ENCODE data around the gene EFNA3.

EFNA3 gene

DNA sequence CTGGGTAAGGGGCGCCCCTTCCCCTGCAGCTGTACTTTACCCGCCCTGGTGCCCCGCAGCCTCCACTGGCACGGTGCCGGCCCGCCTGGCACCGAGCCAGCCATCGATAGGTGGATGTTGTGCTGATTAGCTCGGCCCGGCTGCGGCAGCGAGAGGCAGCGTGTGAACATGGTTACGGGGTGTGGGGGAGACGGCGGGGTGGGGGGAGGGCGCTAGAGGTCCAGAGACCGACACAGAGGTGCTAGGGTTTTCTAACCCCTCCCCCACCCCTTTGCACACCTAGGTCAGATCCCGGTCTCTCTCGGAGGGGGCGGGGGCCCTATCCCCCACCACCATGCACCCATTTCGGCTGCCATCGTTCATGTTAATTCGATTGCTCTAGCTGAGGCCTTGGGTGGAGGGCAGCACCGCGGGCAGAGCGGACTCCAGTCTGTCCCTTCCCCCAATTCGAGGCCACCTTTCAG, 8.4 kb upstream of the EFNA3 start:
- DNase-seq, result no peak

DNA sequence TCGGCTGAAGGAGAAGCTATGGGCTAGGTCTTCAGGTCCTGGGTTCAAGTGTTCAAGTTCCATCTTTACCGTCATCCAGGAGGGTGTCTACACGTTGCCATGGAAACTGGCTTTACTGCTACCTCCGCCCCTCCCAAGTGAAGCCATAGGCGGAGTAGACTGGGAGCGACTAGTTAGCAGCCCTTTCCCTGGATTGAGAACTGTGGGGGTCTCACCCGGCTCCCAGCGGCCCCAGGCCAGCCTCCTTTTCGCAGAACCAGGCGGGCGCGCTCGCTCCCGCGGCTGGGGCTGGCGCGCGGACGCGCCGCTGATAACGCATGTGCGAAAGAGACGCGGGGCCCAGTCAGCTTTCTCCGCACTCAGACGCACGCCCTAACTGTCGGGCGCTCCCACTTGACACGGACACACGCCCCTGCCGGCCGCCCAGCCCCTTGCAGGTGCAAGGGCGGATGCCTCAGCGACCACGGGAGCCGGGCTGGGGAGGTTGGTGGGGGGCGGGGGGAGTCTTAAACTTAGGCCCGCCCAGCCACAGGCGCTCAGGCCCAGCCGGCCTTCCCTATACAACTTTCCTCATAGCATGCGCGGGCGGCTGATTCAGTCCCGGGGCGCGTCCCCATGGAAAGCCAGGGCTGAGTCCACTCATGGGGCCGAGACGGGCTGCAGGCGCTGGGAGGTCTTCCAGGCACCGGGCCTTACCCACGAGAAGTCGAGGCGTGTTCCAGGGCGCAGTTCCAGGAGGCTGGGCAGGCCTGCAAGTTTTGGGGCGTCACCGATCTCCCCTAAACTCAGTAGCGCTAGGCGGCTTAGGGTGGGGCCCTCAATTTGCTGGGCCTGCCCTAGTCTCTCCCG, 7.7 kb upstream of the EFNA3 start:
- peak; percentile 61 for DNase-seq

DNA sequence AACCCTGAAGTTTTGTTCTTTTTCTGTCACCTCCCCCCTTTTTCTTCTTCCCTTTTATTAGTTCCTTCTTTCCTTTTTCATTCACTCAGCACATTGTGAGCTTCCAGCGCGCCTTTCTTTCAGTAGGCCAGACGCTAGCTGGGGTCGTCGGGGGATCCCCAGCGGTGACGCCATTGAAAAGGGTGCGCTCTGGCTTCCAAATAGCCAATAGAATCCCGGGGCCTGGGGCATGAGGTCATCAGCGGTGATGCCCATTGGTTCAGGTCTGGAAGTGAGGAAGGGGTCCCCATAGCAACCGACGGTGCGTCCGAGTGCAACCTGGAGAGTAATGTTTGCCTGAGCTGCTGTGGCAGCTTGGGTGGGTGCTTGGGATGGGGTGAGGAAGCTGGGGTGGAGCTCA, 6.9 kb upstream of the EFNA3 start:
- no peak for DNase-seq

DNA sequence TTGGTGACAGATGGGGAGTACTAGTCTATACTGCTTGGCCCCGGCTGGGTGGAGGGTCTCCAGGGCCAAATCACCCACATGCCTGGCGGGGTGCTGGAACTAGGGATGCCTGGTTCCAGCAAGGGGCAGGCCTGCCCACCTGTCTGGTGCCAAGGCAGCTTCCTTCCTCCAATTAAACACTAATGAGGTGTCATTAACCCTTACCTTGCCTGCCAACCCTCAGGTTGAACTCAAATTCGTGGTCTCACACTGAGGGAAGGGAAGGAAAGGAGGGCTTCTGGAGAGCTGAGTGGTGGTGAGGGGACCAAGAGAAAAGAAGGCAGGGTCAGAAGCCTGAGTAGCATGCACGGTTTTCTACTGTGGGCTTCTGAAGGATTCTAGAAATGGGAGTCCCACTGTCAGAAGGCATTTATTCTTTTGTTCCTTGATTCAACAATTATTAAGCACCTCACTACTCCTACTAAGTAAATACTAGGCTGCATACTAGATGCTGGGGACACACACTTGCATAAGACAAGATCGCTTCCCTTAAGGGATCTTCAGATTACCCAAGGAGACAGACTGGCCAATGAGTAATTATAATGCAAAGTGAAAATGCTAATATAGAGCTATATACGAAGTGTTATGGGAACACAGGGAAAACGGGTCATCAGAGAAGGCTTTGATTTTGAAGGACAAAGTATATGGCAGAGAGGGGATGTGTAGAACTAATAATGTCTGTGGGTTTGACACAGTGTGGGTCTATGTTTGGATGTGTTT, 5.9 kb upstream of the EFNA3 start:
- no peak for DNase-seq

DNA sequence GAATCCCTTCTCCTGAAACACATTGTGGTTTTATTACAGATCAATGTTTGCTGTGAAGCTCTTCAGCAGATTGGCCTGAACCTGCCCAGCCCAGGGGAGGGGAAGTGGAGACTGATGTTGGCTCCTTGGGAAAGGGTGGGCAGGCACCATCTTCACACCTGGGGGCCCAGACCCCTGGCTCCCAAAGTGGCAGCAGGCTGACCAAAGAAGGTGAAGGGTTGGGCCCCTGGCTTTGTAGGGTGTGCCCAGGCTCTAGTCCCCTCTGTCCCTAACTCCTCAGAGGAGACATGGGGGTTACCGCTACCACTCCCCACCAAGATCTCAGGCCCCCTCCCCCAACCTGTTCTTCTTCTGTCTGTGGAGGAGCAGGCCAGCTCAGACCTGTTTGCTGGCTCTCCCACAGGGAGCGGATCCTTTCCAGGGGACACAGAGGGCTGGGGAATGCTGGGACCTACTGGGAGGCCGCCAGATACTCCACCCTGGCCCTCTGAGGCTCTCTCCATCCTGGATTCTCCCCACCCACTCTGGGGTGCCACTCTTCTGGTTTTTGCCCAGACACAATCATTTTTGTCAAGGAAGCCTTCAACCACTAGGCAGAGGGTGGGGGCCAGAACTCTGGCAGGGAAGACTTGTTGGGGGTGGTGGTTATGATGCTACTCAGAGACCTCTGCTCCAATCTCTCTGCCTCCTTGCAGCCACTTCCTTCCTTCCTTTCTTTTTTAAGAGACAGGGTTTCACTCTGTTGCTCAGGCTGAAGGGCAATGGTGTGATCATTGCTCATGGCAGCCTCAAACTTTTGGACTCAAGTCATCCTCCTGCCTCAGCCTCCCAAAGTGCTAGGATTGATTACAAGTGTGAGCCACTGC, 5.0 kb upstream of the EFNA3 start:
- no peak for DNase-seq

DNA sequence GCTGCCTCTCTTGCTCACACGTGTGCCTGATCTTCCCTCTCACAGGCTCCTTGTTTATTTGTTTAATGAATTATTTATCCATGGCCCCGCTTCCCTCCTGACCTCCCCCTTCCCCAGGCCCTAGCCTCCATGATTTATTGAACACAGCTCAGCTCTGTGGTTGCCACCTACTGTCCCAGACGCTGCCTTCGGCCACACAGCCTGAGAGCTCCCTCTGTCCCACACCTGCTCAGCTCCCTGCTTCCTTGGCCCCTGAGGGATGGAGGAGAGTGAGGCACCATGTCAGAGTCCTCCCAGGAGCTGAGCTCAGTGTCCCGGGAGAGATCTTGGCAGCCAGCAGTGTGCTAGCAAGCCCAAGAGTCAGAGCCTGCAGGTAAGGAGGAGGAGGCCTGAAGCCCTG, 3.1 kb upstream of the EFNA3 start:
- no peak for DNase-seq

DNA sequence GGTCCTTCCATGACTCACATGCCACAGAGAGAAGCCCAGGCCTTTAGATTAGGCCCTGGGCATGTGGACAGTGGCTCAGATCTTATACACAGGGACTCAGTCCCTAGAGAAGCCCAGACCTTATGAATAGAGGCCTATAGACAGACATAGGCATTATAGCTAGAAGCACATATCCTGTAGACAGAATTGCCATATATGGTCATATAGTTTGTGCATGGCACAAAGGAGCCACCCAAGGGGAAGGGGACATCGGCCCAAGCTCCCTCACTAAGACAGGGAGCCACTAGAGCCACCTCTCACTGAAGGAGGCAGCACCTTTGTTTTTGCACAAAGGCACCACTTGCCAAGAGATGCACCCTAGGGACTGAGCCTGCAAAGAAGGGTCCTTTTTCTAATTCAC, 2.3 kb upstream of the EFNA3 start:
- DNase-seq, result no peak

DNA sequence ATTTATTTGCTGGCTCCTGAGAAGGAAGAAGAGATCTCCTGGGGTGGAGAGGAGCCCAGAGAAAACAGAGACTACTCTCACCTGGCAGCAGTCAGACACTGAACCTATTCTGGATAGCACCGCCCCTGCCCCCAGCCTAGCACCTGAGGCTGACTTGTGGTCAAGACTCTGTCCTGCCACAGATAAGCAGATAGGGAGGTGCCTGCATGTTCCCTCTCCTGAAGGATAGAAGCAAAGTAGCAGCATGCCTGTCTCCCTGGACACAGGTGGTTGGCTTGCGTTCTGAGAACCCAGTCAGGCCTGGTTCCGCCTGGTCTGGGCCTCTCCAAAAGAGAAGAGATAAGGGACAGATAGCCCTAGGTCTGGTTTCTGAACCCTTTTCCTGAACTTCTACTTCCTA, 1.3 kb upstream of the EFNA3 start:
- DNase-seq, result no peak

DNA sequence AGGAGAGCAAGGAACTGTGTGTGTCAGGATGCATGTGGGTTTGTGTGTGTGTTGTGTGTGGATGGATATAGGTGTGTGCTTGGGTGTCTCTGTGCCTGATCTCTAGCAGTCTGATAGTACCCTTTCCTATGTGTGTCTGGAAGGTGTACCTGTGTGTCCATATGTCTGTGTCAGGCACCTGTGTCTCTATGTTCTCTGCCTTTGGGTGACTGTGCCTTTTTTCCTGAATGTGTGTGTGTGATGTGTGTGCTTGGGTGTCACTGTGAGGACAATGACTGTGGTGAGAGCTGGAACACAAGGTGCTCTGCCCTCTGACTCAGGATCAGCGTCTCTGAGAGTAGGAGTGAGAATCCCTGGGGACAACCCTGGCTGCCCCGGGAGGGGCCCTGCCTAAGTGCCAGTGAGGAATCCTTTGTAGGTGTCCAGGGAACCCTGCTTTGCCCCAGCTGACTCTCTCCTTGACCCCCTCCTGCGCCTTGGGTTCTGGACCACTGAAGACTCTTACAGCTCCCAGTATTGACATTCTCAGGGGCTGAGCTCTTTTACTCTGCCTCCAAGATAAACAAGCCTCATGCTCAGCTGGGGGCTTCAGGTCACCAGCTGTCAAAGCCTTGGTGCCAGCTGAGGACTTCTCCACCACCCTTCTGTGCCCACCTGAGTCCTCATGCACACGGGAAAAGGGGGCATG, 735 bp upstream of the EFNA3 start:
- DNase-seq, result no peak

DNA sequence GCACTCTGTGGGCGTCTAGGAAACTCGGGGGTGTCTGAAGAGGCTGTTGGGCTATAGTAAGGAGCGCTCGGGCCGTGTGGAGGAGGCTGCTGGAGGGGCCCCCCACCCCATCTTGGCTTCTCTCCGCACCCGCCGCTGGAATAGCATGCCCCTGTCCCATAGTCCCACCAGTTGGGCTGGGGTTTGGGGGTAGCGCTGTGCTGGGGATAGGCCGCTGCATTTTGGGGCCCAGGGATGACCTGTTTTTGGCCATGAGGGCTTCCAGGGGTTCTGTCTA, 511 bp downstream of the EFNA3 start:
- DNase-seq, result no peak

DNA sequence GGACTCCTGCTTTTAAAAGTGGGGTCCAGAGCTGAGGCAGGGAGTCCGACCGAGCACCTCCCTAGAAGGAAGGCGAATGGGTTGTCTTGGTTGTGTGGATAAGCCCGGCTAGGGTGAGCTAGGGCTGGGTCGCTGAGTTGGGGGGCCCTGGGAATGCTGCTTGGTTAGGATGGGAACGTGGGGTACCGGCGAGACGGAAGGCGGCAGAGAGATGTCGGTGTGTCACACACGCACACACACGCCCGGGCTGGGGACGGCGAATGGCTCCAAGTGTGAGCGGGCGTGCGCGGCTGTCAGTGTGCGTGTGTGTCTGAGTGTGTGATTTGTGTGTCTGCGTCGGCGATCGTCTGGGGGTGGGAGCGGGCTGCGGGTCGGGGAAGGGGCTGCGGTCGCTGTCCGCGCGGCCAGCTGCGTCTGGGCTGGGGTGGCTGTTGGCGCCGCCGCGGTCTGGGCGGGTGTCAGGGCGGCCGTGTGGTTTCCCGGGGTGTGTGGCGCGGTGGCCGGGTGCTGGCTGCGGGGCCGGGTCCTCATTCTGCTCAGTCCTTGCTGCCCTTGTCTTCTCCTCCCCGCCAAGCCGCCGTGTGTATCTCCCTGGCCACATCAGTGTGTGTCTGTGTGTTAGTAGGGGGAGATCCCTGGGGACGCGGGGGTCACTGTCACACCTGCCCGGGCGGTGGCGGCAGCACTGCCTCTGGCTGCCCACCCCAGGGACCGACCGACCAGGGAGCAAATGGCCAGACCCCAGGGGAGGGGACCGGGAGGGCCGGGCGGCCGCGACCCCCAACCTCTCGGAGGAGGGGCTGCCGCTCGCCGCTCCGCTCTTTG, 1.1 kb downstream of the EFNA3 start:
- DNase-seq, result no peak

DNA sequence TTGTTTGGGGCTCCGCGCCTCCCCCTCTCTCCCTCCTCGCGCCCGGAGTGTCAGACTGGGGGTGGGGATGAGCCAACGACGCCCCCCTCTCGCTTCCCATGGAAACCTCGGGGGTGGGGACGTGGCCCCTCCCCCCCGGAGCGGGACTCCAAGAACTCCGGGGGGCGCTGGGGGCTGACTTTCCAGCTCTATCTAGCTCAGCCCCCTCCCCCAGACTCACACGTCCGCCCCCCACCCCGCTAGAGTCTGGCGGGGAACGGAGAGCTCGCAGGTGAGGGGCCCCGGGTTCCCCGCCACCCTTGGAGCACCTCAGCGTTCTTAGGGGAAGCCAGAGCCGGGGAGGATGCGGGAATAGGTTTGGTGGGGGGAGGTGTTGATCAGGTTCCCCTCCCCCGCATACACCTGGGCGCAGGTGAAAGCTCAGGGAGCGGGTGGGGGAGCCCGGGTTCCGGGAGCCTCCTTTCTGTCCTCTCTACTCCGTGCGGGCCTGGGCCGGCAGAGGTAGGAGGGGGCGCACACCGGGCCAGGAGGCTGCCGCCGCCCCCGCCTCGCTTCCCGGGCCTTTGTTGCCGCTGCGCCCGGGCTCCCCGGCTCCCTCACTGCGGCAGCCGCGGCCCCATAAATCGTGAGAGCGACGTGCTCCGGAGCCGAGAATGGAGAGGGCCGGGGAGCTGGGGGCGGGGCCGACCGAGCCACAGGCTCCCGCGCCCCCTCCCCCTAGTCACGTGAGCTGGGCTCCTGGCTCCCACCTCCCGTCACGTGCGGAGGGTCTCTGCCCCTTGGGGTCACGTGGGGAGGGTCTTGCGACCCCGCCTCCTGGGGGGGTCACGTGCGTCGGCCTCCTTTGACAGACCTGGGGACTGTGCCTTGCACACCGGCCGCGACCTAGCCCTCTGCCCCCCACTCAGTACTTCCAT, 1.9 kb downstream of the EFNA3 start:
- peak; percentile 73 for DNase-seq

DNA sequence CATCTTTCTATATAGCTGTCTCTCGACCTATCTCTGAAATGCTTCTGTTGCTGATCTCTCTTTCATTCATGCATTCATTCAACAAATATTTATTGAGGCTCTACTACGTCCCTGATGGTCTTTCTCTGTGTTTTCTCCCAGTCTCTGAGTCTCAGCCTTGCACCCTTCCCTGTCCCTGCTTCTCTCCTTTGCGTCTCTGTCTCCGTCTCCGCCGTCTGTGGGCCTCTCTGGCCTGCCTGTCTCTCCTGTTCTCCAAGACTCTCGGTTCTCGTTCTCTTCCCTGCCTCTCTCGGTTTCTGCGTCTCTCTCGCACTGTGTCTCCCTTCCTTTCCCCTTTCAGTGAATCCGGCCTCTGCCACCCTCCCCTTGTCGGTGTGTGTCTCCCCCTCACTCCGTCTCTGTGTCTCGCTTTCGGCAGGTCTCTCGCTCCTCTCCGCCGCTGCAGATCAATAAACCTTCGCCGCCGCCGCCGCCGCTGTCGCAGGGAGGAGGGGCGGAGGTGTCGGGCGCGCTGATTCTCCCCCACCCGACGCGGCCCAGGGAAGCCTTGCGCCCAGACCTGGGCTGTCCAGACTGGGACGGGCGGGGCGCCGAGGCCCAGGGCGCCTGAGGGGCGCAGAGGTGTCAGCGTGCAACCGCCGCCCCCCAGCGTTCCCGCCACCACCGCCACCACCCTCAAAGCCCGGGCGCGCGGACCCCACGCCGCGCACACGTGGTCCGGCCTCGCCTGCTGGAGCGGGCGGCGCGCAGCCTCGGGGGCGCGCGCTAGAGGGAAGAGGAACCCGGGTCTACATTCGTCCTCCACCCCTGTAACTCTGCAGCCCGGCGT, 3.0 kb downstream of the EFNA3 start:
- no peak for DNase-seq

DNA sequence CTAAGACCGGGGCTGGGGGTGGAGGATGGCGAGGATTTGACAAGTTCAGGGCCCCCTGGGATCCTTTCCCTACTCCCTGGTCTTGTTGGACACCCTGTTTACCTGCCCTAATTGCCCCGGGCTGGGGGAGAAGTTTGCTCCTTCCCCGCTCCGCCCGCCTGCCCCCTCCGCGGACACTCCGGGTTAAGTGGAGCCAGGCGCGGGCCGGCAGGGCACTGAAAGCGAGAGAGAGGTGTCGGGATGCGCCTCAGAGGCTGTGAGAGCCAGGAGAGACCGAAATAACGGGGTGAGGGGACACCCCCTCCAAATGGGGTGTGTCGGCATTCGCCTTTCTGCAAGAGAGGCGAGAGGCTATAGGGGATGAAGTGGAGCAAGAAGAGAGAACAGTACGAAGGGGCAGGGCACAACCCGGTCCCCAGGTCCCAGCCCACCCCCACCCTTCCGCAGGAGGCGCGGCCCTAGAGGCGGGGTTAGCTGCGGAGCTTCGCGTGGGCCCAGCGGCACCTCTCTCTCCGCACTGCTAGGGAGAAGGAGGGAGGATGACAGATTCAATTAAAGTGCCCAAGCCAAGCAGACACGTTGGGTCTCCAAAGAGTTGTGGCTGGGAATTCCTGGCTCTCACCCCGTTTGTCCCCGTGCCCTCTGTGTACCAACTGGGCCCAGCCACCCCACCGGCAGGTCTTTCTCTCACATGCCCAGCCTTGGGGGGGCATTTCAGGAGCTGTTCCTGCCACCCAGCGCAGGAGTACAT, 3.8 kb downstream of the EFNA3 start:
- no peak for DNase-seq

DNA sequence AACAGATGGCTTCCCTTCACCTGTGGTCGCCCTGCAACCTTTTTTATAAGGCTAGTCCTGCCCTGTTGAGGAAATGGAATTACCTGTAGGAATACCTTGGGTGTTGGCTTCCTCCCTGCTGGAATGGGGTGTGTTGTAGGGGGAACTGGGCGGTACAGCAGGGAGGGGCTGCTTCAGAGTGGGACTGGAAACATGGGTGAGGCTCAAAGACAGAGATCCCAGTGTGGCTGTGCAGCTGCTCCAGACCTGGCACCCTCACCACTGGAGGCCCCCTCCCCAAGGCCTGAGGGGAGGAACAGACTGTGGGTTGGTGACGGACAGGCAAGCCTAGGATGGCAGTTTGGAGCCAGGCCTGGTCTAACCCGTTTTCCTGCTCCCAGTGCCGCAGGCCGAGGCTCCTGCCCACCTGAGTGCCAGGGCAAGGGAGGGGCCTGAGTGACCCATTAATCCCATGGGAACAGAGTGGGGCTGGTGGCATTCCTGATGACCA, 4.5 kb downstream of the EFNA3 start:
- DNase-seq, result no peak

DNA sequence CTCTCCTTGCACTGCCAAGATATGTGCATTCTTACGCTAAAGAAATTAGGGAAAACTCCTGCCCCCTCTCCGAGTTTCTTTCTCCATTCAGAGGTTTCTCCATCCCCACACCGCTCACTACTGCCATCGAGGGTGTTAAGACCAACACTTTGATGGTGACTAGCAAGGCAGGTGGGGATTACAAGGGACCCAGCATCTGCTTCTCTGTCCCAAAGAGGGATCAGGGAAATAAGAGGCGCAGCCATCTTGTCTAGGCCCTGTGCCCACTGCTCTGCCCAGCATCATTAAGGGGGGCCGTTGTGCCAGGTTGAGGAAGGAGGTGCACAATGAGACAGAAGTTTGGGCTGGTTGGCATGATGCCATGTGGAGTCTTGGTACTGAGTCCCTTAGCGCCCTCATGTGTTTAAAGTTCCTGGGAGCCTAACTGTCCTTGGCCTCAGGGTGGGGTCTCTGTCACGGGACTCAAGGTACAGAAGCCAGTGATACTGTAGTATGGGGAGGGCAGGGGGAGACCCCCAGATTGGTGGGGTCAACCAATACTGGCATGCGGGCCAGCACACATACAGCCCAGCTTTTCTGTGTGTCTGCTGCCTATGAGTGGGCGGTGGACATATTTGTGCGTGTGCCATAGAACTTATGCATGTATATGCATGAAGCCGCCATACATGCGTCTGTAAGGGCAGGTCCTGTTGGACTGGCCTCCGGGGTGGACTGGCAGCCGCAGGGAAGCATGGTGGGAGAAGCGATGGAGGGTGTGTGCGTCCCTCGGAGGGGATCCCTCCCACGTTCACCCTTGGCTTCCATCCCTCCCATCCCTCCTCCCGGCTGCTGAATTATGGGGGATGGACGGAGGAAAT, 5.5 kb downstream of the EFNA3 start:
- no peak for DNase-seq

DNA sequence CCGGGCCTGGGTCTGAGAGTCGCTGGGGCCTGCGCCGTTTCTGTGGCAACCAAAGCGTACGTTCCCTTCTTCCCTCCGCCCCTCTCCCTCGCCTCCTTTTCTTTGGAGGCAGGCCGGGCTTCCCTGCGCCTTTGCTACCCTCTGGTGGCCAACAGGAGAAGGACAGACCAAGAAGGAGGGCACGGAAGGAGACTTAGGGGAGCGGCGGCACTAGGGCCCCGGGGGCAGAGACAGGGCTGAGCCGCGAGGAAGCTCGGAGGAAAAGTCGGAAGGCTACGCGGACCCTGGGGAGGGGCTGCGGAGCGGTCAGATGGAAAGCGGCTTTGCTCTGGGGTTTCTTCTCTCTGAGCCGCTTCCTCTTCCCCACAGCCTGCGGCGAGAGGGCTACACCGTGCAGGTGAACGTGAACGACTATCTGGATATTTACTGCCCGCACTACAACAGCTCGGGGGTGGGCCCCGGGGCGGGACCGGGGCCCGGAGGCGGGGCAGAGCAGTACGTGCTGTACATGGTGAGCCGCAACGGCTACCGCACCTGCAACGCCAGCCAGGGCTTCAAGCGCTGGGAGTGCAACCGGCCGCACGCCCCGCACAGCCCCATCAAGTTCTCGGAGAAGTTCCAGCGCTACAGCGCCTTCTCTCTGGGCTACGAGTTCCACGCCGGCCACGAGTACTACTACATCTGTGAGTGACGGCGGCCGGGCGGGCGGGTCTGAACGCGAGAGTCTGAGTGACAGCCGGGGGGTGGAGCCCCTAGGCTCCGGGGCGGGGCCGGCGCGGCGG, 6.3 kb downstream of the EFNA3 start:
- DNase-seq, result peak; percentile 95
